Measurements from ENCODE around the gene HOXA3. TPM values are rescaled to one million over a fixed set of nuclear protein-coding genes. Genes with fewer than 3 reads are reported as not detected.

Gene HOXA3
- total and polyA plus RNA-seq, 7 donors = 3.9 to 20.8 (median 10.3) TPM

- Histone ChIP-seq H3K27ac (peak overlapping the region; percentile 67 to 99 (median 92)), H3K27me3 (no peaks in the 10 kb centered on the region), H3K4me3 (peak overlapping the region in 3 of 4 donors; percentile 8 to 28 (median 22)), H3K9me3 (no peaks in the 10 kb centered on the region), H3K4me1 (peaks cover 0 to 59% (median 40%) of the 10 kb centered on the region in 4 donors), H3K36me3 (peaks cover 3 to 30% (median 8%) of the 10 kb centered on the region in 4 donors)
- 8 to 58% methylated on average over 53 of the region's 53 CpGs for WGBS, 2 donors
- intact Hi-C loops (cut with DNase I) = no loop called here
- no peak for DNase-seq
- TF ChIP-seq POLR2A (IDR thresholded peaks at IDR 0.05) = no peak
- TF ChIP-seq POLR2AphosphoS5 (IDR thresholded peaks at IDR 0.05) = no peak
- no peak for TF ChIP-seq CTCF (IDR thresholded peaks at IDR 0.05)
- no peak for TF ChIP-seq EP300 (IDR thresholded peaks at IDR 0.05)
These were observed 12.9 kb downstream of the HOXA3 start for GRCh38 chr7:27139334-27140125.

GRCh38 chr7:27138985-27139333 lies 13.4 kb downstream of the HOXA3 start:
- DNase-seq = no peak
- Histone ChIP-seq H3K9me3 (no peaks in the 10 kb centered on the region), H3K27ac (peak overlapping the region; percentile 67 to 99 (median 92)), H3K36me3 (peaks cover 0 to 24% (median 2%) of the 10 kb centered on the region in 4 donors), H3K4me3 (peak overlapping the region in 3 of 4 donors; percentile 8 to 28 (median 22)), H3K4me1 (peaks cover 0 to 64% (median 43%) of the 10 kb centered on the region in 4 donors), H3K27me3 (no peaks in the 10 kb centered on the region)
- no peak for TF ChIP-seq CTCF (IDR thresholded peaks at IDR 0.05)
- TF ChIP-seq POLR2AphosphoS5 (IDR thresholded peaks at IDR 0.05) = no peak
- TF ChIP-seq EP300 (IDR thresholded peaks at IDR 0.05) = no peak
- no peak for TF ChIP-seq POLR2A (IDR thresholded peaks at IDR 0.05)
- intact Hi-C loops (cut with DNase I) = no loop called here
- 10 to 65% methylated on average over 11 of the region's 11 CpGs for WGBS, 2 donors

GRCh38 chr7:27138472-27138871 lies 13.9 kb downstream of the HOXA3 start:
- Histone ChIP-seq H3K27ac (peak overlapping the region; percentile 67 to 99 (median 92)), H3K36me3 (peaks cover 0 to 21% (median 0%) of the 10 kb centered on the region in 4 donors), H3K4me1 (peaks cover 0 to 60% (median 44%) of the 10 kb centered on the region in 4 donors), H3K27me3 (no peaks in the 10 kb centered on the region), H3K9me3 (no peaks in the 10 kb centered on the region), H3K4me3 (no peak overlapping the region)
- no peak for DNase-seq
- intact Hi-C loops (cut with DNase I) = no loop called here
- TF ChIP-seq CTCF (IDR thresholded peaks at IDR 0.05) = no peak
- no peak for TF ChIP-seq POLR2A (IDR thresholded peaks at IDR 0.05)
- TF ChIP-seq EP300 (IDR thresholded peaks at IDR 0.05) = no peak
- no peak for TF ChIP-seq POLR2AphosphoS5 (IDR thresholded peaks at IDR 0.05)
- WGBS, 2 donors = 18 to 59% methylated on average over 1 of the region's 1 CpG

- Histone ChIP-seq H3K4me3 (no peak overlapping the region), H3K4me1 (peaks cover 0 to 60% (median 49%) of the 10 kb centered on the region in 4 donors)
- WGBS, 2 donors = 14 to 58% methylated on average over 2 of the region's 2 CpGs
These were observed 14.6 kb downstream of the HOXA3 start for GRCh38 chr7:27137640-27138315.

GRCh38 chr7:27134392-27134791 lies 18.0 kb downstream of the HOXA3 start:
- Histone ChIP-seq H3K27me3 (no peaks in the 10 kb centered on the region), H3K4me1 (peaks cover 0 to 81% (median 60%) of the 10 kb centered on the region in 4 donors), H3K36me3 (peaks cover 0 to 4% (median 0%) of the 10 kb centered on the region in 4 donors), H3K27ac (peak overlapping the region; percentile 55 to 99 (median 92)), H3K9me3 (no peaks in the 10 kb centered on the region), H3K4me3 (no peak overlapping the region)
- 5 to 18% methylated on average over 2 of the region's 2 CpGs for WGBS, 2 donors
- TF ChIP-seq POLR2AphosphoS5 (IDR thresholded peaks at IDR 0.05) (peak in 3 of 4 donors; percentile 37 to 65 (median 63)), EP300 (IDR thresholded peaks at IDR 0.05) (no peak)
- DNase-seq = peak; percentile 85
- intact Hi-C loops (cut with DNase I) = no loop called here

More at GRCh38 chr7:27137640-27138315, 14.6 kb downstream of the HOXA3 start:
- Histone ChIP-seq H3K36me3 (peaks cover 0 to 21% (median 0%) of the 10 kb centered on the region in 4 donors), H3K9me3 (no peaks in the 10 kb centered on the region), H3K27ac (peak overlapping the region; percentile 67 to 99 (median 92)), H3K27me3 (no peaks in the 10 kb centered on the region)
- intact Hi-C loops (cut with DNase I) = no loop called here
- TF ChIP-seq POLR2A (IDR thresholded peaks at IDR 0.05) = no peak
- DNase-seq = peak; percentile 26
